Esophagus squamous epithelium (tissue), 4 donors: ENCODE measurements around the gene KRT37.

ENCODE experiments used
- POLR2A ChIP-seq, 4 donors: fragments of 450-650 bp; IDR thresholded peaks; one replicate each; pipeline ENCODE4 v1.6.1; 2017; ENCODE audit warnings: antibody characterized with exemption in 4 of 4, mild to moderate bottlenecking in 4 of 4, moderate library complexity in 3 of 4
- TF ChIP-seq, protein P1 (sequence below), 6 experiments: fragments of 450-650 bp in 4 of 6; fragments of 200-600 bp in 2 of 6; sonication (generic) in 2 of 6; IDR thresholded peaks; one replicate each; pipeline ENCODE4 v1.5.1; 2016 to 2019; ENCODE audit warnings: antibody characterized with exemption in 6 of 6, mild to moderate bottlenecking in 4 of 6, moderate library complexity in 4 of 6

GRCh38 chr17:41464173-41464572 lies 39.8 kb upstream of the KRT37 start:
- TF ChIP-seq, protein P1, sequence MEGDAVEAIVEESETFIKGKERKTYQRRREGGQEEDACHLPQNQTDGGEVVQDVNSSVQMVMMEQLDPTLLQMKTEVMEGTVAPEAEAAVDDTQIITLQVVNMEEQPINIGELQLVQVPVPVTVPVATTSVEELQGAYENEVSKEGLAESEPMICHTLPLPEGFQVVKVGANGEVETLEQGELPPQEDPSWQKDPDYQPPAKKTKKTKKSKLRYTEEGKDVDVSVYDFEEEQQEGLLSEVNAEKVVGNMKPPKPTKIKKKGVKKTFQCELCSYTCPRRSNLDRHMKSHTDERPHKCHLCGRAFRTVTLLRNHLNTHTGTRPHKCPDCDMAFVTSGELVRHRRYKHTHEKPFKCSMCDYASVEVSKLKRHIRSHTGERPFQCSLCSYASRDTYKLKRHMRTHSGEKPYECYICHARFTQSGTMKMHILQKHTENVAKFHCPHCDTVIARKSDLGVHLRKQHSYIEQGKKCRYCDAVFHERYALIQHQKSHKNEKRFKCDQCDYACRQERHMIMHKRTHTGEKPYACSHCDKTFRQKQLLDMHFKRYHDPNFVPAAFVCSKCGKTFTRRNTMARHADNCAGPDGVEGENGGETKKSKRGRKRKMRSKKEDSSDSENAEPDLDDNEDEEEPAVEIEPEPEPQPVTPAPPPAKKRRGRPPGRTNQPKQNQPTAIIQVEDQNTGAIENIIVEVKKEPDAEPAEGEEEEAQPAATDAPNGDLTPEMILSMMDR (IDR thresholded peaks at IDR 0.05) = no peak
- TF ChIP-seq POLR2A (IDR thresholded peaks at IDR 0.05) = no peak
